BJ (cell line): ENCODE results near the gene C10orf143. TPM values are rescaled to one million over a fixed set of nuclear protein-coding genes. Genes with fewer than 3 reads are reported as not detected.

Source experiments
- CTCF ChIA-PET: fragments of 350-600 bp; formaldehyde crosslinking; extraction: SDS; loops from one replicate; lab custom pipeline; 2021; ENCODE audit warnings: antibody characterized with exemption, inconsistent platforms; lab: Yijun Ruan, JAX
- POLR2A ChIA-PET: fragments of 300-600 bp; sonication (Branson Sonifier 250); formaldehyde crosslinking; extraction: SDS; loops from one replicate; lab custom pipeline; 2021; ENCODE audit warnings: antibody characterized with exemption; lab: Charles Lee
- DNase-seq: peaks from one replicate; pipeline ENCODE4 v3.0.0-alpha.2; 2011; ENCODE audit warnings: low read depth
- H3K27me3 ChIP-seq: 2 replicates; pipeline ENCODE4 v1.6.0; 2011; ENCODE audit warnings: low read length; ENCODE audit not compliant: control insufficient read depth, insufficient read depth
- H3K36me3 ChIP-seq: 2 replicates; pipeline ENCODE4 v1.5.1; 2011; ENCODE audit warnings: low read length; ENCODE audit not compliant: control insufficient read depth, insufficient read depth
- H3K4me3 ChIP-seq: 2 replicates; pipeline ENCODE4 v1.5.1; 2011; ENCODE audit warnings: low read depth, mild to moderate bottlenecking, control low read depth, low read length
- CTCF ChIP-seq: IDR thresholded peaks from 2 replicates; pipeline ENCODE4 v1.5.1; 2011; ENCODE audit warnings: low read depth, mild to moderate bottlenecking, control low read depth, inconsistent platforms, low read length, moderate library complexity; ENCODE audit not compliant: insufficient read depth
- polyA plus RNA-seq: library from polyadenylated mRNA; depleted of rRNA; stranded (reverse); fragments of >200 nt; gene quantifications from 2 replicates; pipeline ENCODE4 v1.2.3, GENCODE V29; 2011

C10orf143 gene
- polyA plus RNA-seq, 1 experiment, result 2.0 TPM

- no peak for TF ChIP-seq CTCF
- Histone ChIP-seq H3K36me3 (no peaks in the 10 kb centered on the region), H3K4me3 (no peak overlapping the region), H3K27me3 (no peaks in the 10 kb centered on the region)
- POLR2A ChIA-PET, result no interaction called here
- no peak for DNase-seq
- CTCF ChIA-PET, result no interaction called here
Measured at GRCh38 chr10:130017631-130018022, 93.0 kb downstream of the C10orf143 start.

GRCh38 chr10:130016993-130017630 is 93.5 kb downstream of the C10orf143 start:
- no peak for DNase-seq
- POLR2A ChIA-PET, result no interaction called here
- no peaks in the 10 kb centered on the region for H3K27me3 ChIP-seq
- no peaks in the 10 kb centered on the region for H3K36me3 ChIP-seq
- no peak overlapping the region for H3K4me3 ChIP-seq
- CTCF ChIA-PET, result no interaction called here
- TF ChIP-seq CTCF, result no peak

- no peak overlapping the region for H3K4me3 ChIP-seq
- ChIA-PET POLR2A (no interaction called here), CTCF (interaction anchor here (1.3 kb wide), 1 partner anchor 127 kb away, joined by 4 read pairs; no protein-coding TSS in a partner anchor)
- TF ChIP-seq CTCF, result no peak
- H3K36me3 ChIP-seq, result no peaks in the 10 kb centered on the region
- no peaks in the 10 kb centered on the region for H3K27me3 ChIP-seq
- no peak for DNase-seq
Measured at GRCh38 chr10:130016095-130016494, 94.5 kb downstream of the C10orf143 start.

GRCh38 chr10:130015075-130015695 is 95.4 kb downstream of the C10orf143 start:
- Histone ChIP-seq H3K27me3 (no peaks in the 10 kb centered on the region), H3K4me3 (no peak overlapping the region), H3K36me3 (no peaks in the 10 kb centered on the region)
- no peak for TF ChIP-seq CTCF
- DNase-seq, result no peak
- ChIA-PET POLR2A (no interaction called here), CTCF (interaction anchor here (1.3 kb wide), 1 partner anchor 127 kb away, joined by 4 read pairs; no protein-coding TSS in a partner anchor)

GRCh38 chr10:130014263-130015074 is 96.2 kb downstream of the C10orf143 start:
- no peak for DNase-seq
- ChIA-PET POLR2A (no interaction called here), CTCF (interaction anchor here (1.3 kb wide), 1 partner anchor 126 kb away, joined by 4 read pairs; no protein-coding TSS in a partner anchor)
- Histone ChIP-seq H3K36me3 (no peaks in the 10 kb centered on the region), H3K27me3 (no peaks in the 10 kb centered on the region), H3K4me3 (no peak overlapping the region)
- no peak for TF ChIP-seq CTCF
